Central memory CD8-positive, alpha-beta T cell (primary cell): ENCODE measurements around the gene TBC1D21.

ENCODE experiments used
- ATAC-seq: fragments of 150-1000 bp; cut with Tn5 transposase; replicated peaks from 2 replicates; pipeline ENCODE4 v1.10.0; 2022; ENCODE audit warnings: mild to moderate bottlenecking, moderate FRiP score, moderate number of reproducible peaks; ENCODE audit not compliant: poor library complexity, severe bottlenecking; ENCODE audit errors: extremely low read depth
- DNase-seq, 2 donors: peaks; one replicate each; pipeline ENCODE4 v3.0.0; 2021; ENCODE audit warnings: low spot score in 2 of 2
- H3K27ac Mint-ChIP-seq: one replicate; pipeline ENCODE4 v1.8.0; 2022; ENCODE audit warnings: low read depth, mild to moderate bottlenecking, moderate library complexity, mixed read lengths
- H3K27me3 Mint-ChIP-seq: one replicate; pipeline ENCODE4 v1.8.0; 2022; ENCODE audit warnings: mixed read lengths
- H3K36me3 Mint-ChIP-seq: one replicate; pipeline ENCODE4 v1.8.0; 2022; ENCODE audit warnings: mild to moderate bottlenecking, moderate library complexity, mixed read lengths; ENCODE audit not compliant: insufficient read depth
- H3K4me1 Mint-ChIP-seq: one replicate; pipeline ENCODE4 v1.8.0; 2022; ENCODE audit warnings: mixed read lengths
- H3K4me3 Mint-ChIP-seq: one replicate; pipeline ENCODE4 v1.8.0; 2022; ENCODE audit warnings: mild to moderate bottlenecking, moderate library complexity, mixed read lengths
- H3K9me3 Mint-ChIP-seq: one replicate; pipeline ENCODE4 v1.8.0; 2022; ENCODE audit warnings: mixed read lengths

Gene TBC1D21

DNA sequence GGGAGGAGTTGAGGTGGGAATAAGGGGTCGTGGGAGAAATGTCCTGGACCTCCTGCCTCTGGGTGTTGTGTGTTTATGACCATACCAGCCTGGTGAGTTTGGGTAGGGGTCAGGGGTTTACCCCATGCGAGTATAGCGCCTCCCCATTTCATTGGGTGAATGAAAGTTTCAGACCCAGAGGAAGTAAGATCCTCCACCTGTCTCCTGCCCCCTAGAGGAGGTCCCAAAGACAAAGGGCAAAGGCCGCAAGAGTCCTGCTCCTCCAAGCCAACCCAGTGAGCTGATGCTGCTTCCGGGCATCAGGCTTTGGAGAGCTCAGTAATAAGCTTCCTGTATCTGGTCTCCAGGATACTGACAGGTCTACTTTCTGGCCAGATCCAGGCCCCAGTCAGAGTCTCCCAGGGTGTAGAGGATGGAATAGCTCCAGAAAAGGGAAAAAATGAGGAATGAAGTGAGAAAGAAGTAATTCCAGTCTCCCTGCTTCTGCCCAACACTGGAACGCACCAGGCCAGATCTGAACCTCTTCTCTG is 6.4 kb upstream of the TBC1D21 start:
- Mint-ChIP-seq H3K36me3 (no peaks in the 10 kb centered on the region), H3K4me1 (no peaks in the 10 kb centered on the region), H3K27ac (no peak overlapping the region), H3K4me3 (no peak overlapping the region), H3K27me3 (peaks cover 93% of the 10 kb centered on the region), H3K9me3 (no peaks in the 10 kb centered on the region)
- DNase-seq (no peak), ATAC-seq (no peak)

GRCh38 chr15:73867426-73867825 is 5.9 kb upstream of the TBC1D21 start:
- Mint-ChIP-seq H3K27me3 (peaks cover 93% of the 10 kb centered on the region), H3K4me3 (no peak overlapping the region), H3K27ac (no peak overlapping the region), H3K36me3 (no peaks in the 10 kb centered on the region), H3K9me3 (no peaks in the 10 kb centered on the region), H3K4me1 (no peaks in the 10 kb centered on the region)
- ATAC-seq, result no peak
- no peak for DNase-seq

GRCh38 chr15:73867956-73868355 is 5.4 kb upstream of the TBC1D21 start:
- ATAC-seq (no peak), DNase-seq (no peak)
- Mint-ChIP-seq H3K27me3 (peaks cover 93% of the 10 kb centered on the region), H3K27ac (no peak overlapping the region), H3K4me1 (no peaks in the 10 kb centered on the region), H3K4me3 (no peak overlapping the region), H3K9me3 (no peaks in the 10 kb centered on the region), H3K36me3 (no peaks in the 10 kb centered on the region)

DNA sequence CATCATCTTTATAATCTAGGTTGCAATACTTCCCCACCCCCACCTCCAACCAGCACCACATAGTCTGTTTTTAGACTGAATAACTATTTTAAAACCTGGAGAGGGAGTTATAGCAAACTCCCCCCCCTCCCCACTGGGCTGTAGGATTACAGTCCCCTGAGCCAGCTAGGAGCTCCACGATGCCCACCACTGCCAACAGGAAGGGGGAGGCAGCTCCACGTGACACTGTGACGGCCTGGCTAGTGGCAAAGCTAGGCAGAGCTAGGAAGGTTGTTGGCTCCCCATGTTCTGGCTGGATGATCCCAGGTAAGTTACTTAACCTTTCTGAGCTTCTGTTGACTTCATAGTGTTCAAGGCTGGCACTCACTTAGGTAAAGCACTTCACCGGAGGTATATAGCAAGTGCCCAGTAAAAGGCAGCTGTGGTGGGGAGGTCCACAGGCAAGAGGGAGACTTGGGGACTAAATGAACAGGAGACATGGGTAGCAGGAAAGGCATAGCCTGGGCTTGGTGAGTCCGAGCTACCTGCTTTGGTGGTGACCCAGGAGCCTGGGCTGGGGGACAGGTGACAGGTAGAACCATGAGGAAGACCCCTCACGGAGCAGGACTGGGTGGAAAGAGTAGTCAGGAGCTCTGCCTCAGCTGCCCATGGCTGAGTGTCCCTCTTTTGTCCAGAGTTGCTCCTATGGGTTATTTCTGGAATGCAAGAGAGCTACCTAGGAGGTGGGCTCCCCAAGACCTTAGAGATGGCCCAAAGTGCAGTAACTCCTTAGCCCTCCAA is 4.0 kb upstream of the TBC1D21 start:
- H3K27me3 Mint-ChIP-seq, result peaks cover 89% of the 10 kb centered on the region
- no peak for ATAC-seq
- no peaks in the 10 kb centered on the region for H3K9me3 Mint-ChIP-seq
- no peak overlapping the region for H3K27ac Mint-ChIP-seq
- DNase-seq, result no peak
- H3K36me3 Mint-ChIP-seq, result no peaks in the 10 kb centered on the region
- H3K4me1 Mint-ChIP-seq, result no peaks in the 10 kb centered on the region
- H3K4me3 Mint-ChIP-seq, result no peak overlapping the region

- peaks cover 93% of the 10 kb centered on the region for H3K27me3 Mint-ChIP-seq
- ATAC-seq, result no peak
- H3K27ac Mint-ChIP-seq, result no peak overlapping the region
- no peak for DNase-seq
- no peaks in the 10 kb centered on the region for H3K36me3 Mint-ChIP-seq
- no peaks in the 10 kb centered on the region for H3K4me1 Mint-ChIP-seq
- no peak overlapping the region for H3K4me3 Mint-ChIP-seq
- no peaks in the 10 kb centered on the region for H3K9me3 Mint-ChIP-seq
Measured at GRCh38 chr15:73870700-73871408, 2.5 kb upstream of the TBC1D21 start.

DNA sequence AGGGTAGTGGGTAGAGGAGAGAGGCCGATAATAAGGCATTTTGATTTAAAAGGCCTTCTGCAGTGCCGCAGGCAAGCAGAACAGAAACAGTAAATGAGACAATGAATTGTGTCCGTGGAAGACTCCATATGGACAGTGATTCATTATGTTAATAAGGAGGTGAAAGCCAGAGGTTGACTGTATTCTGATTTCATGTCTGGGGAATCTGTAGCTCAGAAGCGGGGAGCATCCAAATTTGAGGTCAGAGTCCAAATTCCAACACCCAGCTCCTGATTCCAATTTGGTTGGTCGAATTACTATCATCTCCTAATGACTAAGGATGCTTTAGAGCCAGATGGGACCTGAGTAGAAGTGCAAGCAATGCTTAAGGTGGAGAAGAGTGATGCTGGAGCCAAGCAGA is 1.0 kb upstream of the TBC1D21 start:
- H3K4me3 Mint-ChIP-seq, result no peak overlapping the region
- peaks cover 85% of the 10 kb centered on the region for H3K27me3 Mint-ChIP-seq
- H3K4me1 Mint-ChIP-seq, result no peaks in the 10 kb centered on the region
- ATAC-seq (no peak), DNase-seq (no peak)
- H3K9me3 Mint-ChIP-seq, result no peaks in the 10 kb centered on the region
- H3K36me3 Mint-ChIP-seq, result no peaks in the 10 kb centered on the region
- no peak overlapping the region for H3K27ac Mint-ChIP-seq

GRCh38 chr15:73873889-73874511 is 636 bp downstream of the TBC1D21 start:
- no peaks in the 10 kb centered on the region for H3K4me1 Mint-ChIP-seq
- H3K27ac Mint-ChIP-seq, result no peak overlapping the region
- ATAC-seq (no peak), DNase-seq (no peak)
- no peaks in the 10 kb centered on the region for H3K36me3 Mint-ChIP-seq
- peaks cover 74% of the 10 kb centered on the region for H3K27me3 Mint-ChIP-seq
- H3K4me3 Mint-ChIP-seq, result no peak overlapping the region
- no peaks in the 10 kb centered on the region for H3K9me3 Mint-ChIP-seq

GRCh38 chr15:73879426-73879825 is 6.1 kb downstream of the TBC1D21 start:
- no peaks in the 10 kb centered on the region for H3K36me3 Mint-ChIP-seq
- DNase-seq (no peak), ATAC-seq (no peak)
- H3K27ac Mint-ChIP-seq, result no peak overlapping the region
- no peaks in the 10 kb centered on the region for H3K9me3 Mint-ChIP-seq
- H3K4me3 Mint-ChIP-seq, result no peak overlapping the region
- H3K27me3 Mint-ChIP-seq, result peaks cover 48% of the 10 kb centered on the region
- no peaks in the 10 kb centered on the region for H3K4me1 Mint-ChIP-seq

DNA sequence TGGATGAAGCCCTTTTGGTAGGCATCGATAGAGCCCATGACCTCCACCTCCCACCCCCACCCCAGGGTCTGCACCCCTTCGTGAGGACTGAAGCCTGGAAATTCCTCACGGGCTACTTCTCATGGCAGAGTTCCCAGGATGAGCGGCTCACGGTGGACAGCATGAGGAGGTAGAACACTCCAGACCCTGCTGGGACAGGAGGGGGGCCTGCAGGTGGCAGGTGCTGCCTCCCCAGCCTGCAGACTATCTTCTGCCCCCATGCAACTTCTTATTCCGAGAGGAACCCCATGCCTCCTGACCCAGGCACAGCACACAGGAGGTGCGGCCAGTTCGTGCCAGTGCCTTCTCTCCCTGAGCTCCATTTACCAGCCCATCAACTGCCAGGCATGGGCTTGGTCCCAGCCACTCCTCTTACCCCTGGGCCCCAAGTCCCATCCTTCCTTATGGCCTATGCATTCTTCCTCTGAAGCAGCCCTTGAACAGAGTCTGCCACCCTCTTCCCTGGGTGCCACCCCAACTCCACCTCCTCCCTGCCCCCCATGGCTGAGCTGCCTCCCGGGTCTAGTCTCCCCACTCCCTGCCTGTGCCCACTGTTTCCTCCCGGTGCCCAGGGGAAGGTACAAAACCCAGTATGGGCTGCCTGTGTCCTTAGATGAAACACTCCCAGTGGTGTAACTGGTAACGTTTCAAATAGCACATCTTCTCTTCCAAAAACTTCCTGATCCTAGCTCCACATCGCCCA is 8.4 kb downstream of the TBC1D21 start:
- H3K27ac Mint-ChIP-seq, result no peak overlapping the region

GRCh38 chr15:73882761-73883419 is 9.5 kb downstream of the TBC1D21 start:
- H3K36me3 Mint-ChIP-seq, result no peaks in the 10 kb centered on the region
- no peak overlapping the region for H3K4me3 Mint-ChIP-seq
- ATAC-seq (no peak), DNase-seq (no peak)
- H3K27me3 Mint-ChIP-seq, result peaks cover 24% of the 10 kb centered on the region
- H3K27ac Mint-ChIP-seq, result no peak overlapping the region
- H3K4me1 Mint-ChIP-seq, result no peaks in the 10 kb centered on the region
- no peaks in the 10 kb centered on the region for H3K9me3 Mint-ChIP-seq

More for the DNA sequence above, 8.4 kb downstream of the TBC1D21 start:
- Mint-ChIP-seq H3K4me1 (no peaks in the 10 kb centered on the region), H3K36me3 (no peaks in the 10 kb centered on the region), H3K9me3 (no peaks in the 10 kb centered on the region), H3K27me3 (peaks cover 29% of the 10 kb centered on the region), H3K4me3 (no peak overlapping the region)
- no peak for ATAC-seq
- no peak for DNase-seq

- Mint-ChIP-seq H3K9me3 (no peaks in the 10 kb centered on the region), H3K4me1 (no peaks in the 10 kb centered on the region), H3K27ac (no peak overlapping the region), H3K4me3 (no peak overlapping the region), H3K36me3 (no peaks in the 10 kb centered on the region), H3K27me3 (peaks cover 29% of the 10 kb centered on the region)
- ATAC-seq, result no peak
- DNase-seq, result no peak
Measured at GRCh38 chr15:73884159-73884558, 10.8 kb downstream of the TBC1D21 start.
